ENCODE data around the gene NR5A1.

NR5A1 gene

GRCh38 chr9:124495126-124496074 lies 11.8 kb downstream of the NR5A1 start:
- no peak overlapping the region for H3K4me3 ChIP-seq (ENCODE audit: low read length)
- TF ChIP-seq, protein P1, sequence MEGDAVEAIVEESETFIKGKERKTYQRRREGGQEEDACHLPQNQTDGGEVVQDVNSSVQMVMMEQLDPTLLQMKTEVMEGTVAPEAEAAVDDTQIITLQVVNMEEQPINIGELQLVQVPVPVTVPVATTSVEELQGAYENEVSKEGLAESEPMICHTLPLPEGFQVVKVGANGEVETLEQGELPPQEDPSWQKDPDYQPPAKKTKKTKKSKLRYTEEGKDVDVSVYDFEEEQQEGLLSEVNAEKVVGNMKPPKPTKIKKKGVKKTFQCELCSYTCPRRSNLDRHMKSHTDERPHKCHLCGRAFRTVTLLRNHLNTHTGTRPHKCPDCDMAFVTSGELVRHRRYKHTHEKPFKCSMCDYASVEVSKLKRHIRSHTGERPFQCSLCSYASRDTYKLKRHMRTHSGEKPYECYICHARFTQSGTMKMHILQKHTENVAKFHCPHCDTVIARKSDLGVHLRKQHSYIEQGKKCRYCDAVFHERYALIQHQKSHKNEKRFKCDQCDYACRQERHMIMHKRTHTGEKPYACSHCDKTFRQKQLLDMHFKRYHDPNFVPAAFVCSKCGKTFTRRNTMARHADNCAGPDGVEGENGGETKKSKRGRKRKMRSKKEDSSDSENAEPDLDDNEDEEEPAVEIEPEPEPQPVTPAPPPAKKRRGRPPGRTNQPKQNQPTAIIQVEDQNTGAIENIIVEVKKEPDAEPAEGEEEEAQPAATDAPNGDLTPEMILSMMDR (conservative IDR thresholded peaks at IDR 0.05; ENCODE audit: low read depth, low read length), result no peak
- no peak for DNase-seq (ENCODE audit: low read depth)

DNA sequence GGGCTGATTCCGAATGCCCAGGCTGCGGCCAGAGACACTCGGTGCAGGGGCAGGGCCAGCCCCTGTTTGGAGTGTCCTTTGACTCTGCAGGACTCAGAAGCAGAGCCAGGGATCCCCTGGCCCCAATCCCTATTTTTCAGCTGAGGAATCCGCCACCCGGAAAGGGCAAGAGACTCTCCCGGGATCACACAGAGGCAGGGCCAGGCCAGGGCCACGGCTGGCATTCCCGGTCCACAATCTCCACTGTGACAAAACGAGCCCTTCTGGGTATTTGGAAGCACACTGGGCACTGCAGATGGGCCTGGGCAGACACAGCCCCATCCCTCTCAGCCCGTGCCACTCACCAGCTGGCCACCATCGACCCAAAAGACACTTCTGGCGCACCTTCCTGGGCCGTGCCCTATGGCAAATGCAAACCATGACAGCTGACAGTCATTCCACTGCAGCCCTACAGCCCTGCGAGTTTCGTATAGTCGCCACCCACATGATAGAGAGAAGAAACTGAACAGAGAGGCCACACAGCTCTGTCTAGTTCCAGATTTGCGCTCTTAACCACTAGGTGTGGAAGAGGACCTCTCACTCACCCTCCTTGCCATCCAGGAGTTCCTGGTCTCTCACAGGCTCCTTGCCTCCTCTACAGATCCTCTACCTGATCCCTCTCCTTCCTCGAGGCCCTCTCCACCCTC lies 13.3 kb downstream of the NR5A1 start:
- DNase-seq (ENCODE audit: low read depth), result no peak
- no peak overlapping the region for H3K4me3 ChIP-seq (ENCODE audit: low read length)
- TF ChIP-seq, protein P1 (conservative IDR thresholded peaks at IDR 0.05; ENCODE audit: low read depth, low read length), result no peak

GRCh38 chr9:124493218-124493617 lies 14.0 kb downstream of the NR5A1 start:
- TF ChIP-seq, protein P1 (conservative IDR thresholded peaks at IDR 0.05; ENCODE audit: low read depth, low read length), result no peak
- H3K4me3 ChIP-seq (ENCODE audit: low read length), result no peak overlapping the region
- DNase-seq (ENCODE audit: low read depth), result no peak

DNA sequence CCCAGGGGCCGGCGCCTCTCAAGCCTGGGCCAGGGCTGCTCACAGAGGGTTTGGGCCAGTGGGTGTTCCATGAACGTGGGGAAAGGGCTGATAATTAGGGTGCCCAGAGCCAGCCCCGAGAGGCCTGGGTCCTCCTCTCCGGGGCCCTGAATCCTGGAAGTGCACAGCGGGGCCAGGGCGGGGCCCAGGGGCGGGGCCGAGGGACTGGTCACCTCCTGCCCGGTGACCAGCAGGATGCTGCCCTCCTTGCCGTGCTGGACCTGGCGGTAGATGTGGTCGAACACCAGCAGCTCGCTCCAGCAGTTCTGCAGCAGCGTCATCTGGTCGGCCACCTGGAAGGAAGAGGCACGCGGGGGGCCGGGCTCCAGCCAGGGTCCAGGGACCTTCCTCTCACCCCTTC lies 14.4 kb downstream of the NR5A1 start:
- no peak overlapping the region for H3K4me3 ChIP-seq (ENCODE audit: low read length)
- no peak for DNase-seq (ENCODE audit: low read depth)
- TF ChIP-seq, protein P1 (conservative IDR thresholded peaks at IDR 0.05; ENCODE audit: low read depth, low read length), result no peak

GRCh38 chr9:124491049-124491975 lies 15.9 kb downstream of the NR5A1 start:
- H3K4me3 ChIP-seq (ENCODE audit: low read length), result no peak overlapping the region
- no peak for DNase-seq (ENCODE audit: low read depth)
- TF ChIP-seq, protein P1 (conservative IDR thresholded peaks at IDR 0.05; ENCODE audit: low read depth, low read length), result no peak

GRCh38 chr9:124490004-124490403 lies 17.2 kb downstream of the NR5A1 start:
- TF ChIP-seq, protein P1 (conservative IDR thresholded peaks at IDR 0.05; ENCODE audit: low read depth, low read length), result no peak
- no peak overlapping the region for H3K4me3 ChIP-seq (ENCODE audit: low read length)
- DNase-seq (ENCODE audit: low read depth), result no peak

Measured in retinal pigment epithelial cell (primary cell).